OCI-LY3 (cell line): ENCODE results near the gene BICC1.

Source experiments
- EZH2phosphoT487 ChIP-seq: fragments of 200-600 bp; shearing (Covaris generic); IDR thresholded peaks from 2 replicates; pipeline ENCODE4 v1.6.1; 2018; ENCODE audit warnings: antibody characterized with exemption, mixed run types, low read depth
- TF ChIP-seq, protein P1 (sequence below): fragments of 200-600, 300-600 bp; sonication (generic); IDR thresholded peaks from 2 replicates; pipeline ENCODE4 v1.5.1; 2014; ENCODE audit warnings: antibody characterized with exemption, low read length, low read depth

DNA sequence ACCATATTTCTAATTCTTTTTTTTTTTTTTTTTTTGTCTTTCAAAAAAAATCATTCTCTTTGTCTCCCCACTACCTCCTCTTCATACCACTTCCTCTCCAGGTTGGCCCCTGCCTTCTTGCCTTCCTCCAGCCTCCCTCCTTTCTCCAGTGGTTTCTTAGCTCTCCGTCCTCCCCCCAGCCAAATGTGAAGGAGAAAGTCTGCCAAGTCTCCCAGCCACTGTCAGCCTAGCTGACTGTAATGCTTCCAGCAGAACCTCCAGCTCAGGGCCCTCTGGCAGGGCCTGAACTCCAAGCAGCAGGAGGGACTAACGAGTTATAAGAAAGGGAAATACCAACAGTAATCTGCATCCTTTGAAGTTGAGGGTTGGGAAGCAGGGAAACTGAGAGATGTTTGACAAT is 35.5 kb upstream of the BICC1 start:
- TF ChIP-seq, protein P1, sequence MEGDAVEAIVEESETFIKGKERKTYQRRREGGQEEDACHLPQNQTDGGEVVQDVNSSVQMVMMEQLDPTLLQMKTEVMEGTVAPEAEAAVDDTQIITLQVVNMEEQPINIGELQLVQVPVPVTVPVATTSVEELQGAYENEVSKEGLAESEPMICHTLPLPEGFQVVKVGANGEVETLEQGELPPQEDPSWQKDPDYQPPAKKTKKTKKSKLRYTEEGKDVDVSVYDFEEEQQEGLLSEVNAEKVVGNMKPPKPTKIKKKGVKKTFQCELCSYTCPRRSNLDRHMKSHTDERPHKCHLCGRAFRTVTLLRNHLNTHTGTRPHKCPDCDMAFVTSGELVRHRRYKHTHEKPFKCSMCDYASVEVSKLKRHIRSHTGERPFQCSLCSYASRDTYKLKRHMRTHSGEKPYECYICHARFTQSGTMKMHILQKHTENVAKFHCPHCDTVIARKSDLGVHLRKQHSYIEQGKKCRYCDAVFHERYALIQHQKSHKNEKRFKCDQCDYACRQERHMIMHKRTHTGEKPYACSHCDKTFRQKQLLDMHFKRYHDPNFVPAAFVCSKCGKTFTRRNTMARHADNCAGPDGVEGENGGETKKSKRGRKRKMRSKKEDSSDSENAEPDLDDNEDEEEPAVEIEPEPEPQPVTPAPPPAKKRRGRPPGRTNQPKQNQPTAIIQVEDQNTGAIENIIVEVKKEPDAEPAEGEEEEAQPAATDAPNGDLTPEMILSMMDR = no peak
- TF ChIP-seq EZH2phosphoT487 = no peak
